Measurements from ENCODE around the gene TBC1D14.

Gene TBC1D14

DNA sequence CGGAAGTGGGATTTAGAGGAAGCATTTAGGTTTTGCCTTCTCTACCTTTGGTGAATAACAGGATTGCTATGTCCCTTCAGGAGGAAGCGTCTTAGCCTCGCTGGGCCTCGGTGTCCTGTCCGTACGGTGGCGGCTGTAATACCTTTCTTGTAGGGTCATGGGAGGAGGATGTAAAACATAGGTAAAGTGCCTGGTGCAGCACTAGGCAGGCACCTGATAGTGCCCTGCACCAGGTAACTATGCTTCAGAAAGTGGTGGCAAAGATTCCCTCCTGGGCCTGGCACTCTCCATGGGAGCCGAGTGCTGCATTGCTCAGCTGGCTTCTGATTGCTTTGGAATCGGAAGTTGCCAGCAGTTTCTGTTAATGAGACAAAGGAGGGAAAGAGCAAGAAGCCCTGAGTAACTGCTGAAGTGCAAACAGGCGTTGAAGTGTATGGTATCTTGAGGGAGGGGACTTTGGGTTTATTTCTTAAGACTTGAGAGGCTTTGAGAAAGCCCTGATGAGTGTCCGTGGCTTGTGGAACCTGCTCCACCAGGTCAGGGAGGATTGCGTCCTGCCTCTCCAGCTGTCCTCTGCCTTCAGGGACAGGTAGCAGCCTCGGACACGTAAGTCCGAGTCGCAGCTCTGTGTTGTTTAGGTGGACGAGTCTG lies 45.8 kb downstream of the TBC1D14 start:
- no peak for DNase-seq

DNA sequence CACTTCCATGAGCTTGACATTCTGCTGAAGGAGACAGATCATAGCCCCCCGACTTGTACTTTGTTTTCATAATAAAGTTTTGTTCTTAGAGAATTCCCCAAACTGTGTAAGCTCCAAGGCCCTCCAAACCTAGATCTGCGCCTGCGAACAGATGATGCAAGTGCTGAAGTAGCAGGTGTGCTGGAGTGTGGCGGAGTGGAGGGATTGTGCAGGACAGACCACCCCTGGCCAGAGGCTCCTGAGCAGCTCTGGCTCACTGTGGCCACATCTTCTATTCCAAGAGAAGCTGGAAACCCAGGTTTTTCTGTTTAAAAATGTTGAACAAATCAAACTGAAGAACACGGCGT lies 46.4 kb downstream of the TBC1D14 start:
- no peak for DNase-seq

GRCh38 chr4:6956434-6957147 lies 47.0 kb downstream of the TBC1D14 start:
- DNase-seq: no peak

- no peak for DNase-seq
These were observed 47.5 kb downstream of the TBC1D14 start for GRCh38 chr4:6957148-6957520.

DNA sequence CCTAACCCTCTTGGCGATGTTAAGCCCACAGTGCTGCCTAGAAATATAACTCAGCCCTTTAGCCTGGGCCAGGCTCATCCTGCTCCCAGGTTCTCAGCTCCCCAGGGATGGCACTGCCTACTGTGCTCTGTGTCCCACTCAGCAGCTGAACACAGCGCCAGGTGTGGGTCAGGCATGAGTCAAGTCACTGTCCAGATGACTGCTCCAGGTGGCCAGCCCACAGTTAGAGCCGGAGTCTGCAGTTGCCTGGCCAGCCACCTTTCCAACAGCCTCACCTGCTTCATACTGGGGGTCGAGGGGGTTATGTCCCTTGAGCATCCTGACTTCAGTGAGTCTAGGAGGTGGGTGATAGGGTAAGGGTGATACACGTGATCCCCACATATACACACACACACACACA lies 48.4 kb downstream of the TBC1D14 start:
- no peak for DNase-seq

- no peak for DNase-seq
These were observed 49.6 kb downstream of the TBC1D14 start for GRCh38 chr4:6959261-6959660.

DNA sequence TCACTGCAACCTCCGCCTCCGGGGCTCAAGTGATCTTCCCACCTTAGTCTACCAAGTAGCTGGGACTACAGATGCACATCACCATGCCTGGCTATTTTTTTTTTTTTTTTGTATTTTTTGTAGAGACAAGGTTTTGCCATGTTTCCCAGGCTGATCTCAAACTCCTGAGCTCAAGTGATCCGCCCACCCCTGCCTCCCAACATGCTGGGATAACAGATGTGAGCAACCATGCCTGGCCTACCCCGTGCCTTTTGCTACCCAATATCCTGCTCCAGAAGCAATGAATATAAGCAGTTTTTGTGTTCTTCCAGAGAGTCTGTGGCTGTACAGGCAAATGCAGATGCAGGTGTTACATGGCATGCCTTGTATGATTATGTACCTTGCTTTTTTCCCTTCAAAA lies 50.5 kb downstream of the TBC1D14 start:
- DNase-seq: no peak

DNA sequence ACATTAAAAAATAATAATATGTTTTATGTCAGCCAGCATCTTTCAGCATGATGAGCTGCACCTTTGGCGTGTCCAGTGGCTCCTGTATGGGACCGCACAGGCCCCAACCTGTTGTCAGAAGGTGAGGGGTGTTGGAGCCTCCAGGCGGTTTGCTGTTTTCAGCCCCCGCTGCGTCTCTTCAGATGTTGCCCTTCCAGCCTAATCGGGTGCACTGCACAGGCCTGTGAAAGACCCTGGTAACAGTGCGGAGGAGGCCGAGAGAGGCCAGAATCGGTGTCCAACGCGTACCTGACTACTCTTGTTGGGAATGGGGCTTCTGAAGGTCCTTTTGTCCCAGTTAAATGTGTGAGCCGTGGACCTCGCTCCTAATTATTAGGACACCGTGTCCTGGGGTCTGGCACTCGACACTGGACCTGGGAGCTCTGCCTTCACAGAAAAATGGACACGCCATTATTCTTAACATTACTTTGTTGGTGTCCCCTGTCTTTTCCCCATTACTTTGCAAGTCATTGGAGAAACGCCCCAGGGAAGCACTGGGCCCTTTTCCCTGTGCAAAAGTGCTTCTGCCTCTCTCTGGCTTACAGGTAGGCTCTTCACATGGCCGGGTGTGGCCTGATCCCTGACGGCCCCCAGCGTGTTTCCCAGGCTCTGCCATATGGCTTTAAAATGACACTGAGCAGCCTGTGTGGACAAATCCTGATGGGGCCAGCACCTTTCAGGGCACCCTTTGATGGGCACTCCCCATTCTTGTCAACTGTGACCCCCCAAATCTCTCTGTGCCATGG lies 51.2 kb downstream of the TBC1D14 start:
- DNase-seq: no peak

GRCh38 chr4:6961496-6962210 lies 52.0 kb downstream of the TBC1D14 start:
- DNase-seq: no peak

DNA sequence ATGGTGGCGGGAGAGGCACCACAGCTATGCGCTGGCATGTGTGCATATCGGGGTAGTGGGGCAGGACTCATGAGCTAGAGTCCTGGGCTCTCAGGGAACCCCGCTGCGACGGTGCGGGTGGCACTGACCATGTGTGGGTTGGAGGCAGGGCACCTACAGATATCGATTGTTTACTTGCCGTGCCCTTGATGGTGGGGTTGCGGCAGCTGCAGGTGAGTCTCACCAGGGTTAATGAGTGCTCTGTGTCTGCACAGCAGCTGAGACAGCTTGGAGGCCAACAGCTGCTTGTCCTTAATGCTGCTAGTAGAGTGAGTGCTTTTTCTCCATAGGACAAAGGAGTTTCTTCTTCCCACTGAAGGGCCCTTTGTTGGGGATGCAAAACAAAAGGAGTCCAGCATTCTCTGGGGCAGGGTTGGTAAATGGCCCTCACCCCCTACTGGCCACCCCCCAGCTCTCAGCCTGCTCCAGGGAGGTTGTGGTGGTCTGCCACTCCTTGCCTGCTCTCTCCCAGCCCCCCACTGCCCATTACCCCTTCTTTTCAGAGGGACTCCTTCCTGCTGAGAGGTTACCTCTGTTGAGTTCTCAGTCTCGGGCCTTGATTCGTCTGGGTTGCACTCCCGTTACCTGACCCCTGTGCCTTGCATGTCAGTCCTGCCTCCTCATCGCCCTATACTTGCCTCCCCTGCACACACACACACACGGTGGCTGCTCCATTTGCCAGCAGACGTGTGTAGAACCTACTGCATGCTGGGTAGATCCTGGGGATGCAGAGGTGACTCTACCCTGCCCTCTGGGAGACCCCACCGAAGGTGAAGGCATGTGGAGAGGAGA lies 52.8 kb downstream of the TBC1D14 start:
- no peak for DNase-seq

DNA sequence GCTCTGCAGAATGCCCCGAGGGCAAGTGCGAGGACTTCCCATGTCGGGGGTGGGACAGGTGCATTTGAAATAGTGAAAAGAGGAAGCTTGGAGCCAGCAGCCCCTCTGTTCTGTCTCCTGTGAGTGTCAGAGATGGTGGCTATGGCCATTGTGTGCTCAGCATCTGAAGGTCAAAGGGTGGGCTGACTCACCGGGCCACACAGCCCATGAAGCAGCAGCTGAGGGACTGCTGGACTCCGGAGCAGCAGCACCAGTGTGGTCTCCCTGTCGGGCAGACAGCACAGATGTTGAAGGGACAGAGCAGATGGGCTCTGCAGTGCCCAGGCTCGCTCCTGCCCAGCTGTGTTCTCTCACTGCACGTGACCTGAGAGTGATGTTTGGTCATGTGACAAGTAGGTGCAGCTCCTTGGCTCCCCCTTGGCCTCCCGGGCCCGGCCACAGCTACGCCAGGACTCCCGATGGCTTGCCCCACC lies 53.5 kb downstream of the TBC1D14 start:
- no peak for DNase-seq

DNA sequence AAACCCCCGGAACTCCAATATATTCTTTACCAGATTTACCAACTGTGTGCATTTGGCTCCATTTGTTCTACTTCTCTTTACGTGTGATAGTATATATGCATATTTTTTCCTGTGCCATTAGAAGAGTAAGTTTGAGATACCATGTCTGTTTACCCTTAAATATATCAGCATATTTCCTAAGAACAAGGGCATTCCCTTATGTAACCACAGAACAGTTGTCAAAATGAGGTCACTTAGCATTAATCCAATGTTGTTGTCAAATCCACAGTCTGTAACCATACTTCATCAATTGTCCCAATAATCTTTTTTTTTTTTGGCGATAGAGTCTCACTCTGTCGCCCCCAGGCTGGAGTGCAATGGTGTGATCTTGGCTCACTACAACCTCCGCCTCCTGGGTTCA lies 55.2 kb downstream of the TBC1D14 start:
- DNase-seq: no peak

GRCh38 chr4:6965329-6965728 lies 55.7 kb downstream of the TBC1D14 start:
- DNase-seq: no peak

DNA sequence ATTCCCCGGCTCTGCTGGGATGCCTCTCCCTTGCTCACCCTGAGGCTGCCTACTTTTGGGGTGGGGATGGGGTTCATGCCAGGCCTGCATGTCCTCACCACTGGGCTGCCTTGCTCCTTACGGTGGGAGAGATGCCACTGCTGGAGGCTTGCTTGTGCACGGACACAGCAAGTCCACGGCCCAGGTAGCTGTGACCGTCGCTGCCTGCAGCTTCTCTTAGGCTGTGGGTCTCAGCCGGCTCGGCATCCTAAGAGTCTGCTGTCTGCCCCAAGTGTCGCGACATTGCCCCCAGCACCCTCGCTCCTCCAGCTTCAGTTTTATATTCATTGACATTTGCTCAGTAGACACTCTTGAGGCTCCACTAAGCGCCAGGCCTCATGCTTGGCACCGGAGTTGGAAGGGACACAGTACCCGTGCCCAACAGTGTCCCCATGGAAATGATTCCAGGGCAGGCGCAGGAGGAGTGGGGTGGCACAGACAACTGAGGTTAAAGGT lies 58.3 kb downstream of the TBC1D14 start:
- DNase-seq: no peak

DNA sequence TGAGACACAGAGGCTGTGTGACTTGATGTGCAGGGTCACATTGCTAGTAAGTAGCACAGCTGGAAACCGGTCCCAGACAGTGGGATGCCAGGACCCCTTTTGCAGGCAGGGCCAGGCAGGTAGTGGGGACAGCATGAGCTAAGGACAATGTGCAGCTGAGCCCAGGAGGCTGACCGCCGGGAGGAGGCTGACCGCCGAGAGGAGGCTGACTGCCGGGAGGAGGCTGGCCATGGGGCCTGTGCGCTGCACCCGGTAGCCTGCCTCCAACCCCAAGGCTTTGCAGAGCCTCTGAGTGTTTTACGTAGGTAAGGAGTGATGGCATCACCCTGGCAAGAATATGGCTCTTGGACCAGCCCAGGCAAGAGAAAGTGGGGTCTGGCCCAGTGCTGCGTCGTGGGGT lies 58.9 kb downstream of the TBC1D14 start:
- no peak for DNase-seq

- no peak for DNase-seq
These were observed 60.5 kb downstream of the TBC1D14 start for GRCh38 chr4:6969826-6970800.

GRCh38 chr4:6971536-6972374 lies 62.1 kb downstream of the TBC1D14 start:
- DNase-seq: no peak

GRCh38 chr4:6972375-6972650 lies 62.7 kb downstream of the TBC1D14 start:
- DNase-seq: no peak

DNA sequence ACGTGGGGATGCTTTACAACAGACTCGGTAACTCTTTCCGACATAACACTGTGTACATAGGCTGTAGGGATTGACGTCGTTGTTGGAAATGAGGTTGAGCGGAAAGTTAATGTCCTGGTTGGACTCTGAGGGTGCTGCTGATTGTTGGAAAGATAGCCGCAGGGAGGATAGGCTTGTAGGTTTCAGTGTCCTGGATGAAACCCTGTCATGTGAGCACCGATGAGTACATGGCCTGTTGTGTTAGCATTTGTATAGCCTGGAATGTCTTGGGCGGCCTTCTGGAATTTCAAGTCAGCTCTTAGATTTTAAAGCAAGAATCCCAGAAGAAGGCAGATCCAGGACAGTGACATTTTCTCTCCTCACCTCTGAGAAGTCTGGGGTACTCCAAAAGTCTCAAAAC lies 63.3 kb downstream of the TBC1D14 start:
- DNase-seq: no peak

DNA sequence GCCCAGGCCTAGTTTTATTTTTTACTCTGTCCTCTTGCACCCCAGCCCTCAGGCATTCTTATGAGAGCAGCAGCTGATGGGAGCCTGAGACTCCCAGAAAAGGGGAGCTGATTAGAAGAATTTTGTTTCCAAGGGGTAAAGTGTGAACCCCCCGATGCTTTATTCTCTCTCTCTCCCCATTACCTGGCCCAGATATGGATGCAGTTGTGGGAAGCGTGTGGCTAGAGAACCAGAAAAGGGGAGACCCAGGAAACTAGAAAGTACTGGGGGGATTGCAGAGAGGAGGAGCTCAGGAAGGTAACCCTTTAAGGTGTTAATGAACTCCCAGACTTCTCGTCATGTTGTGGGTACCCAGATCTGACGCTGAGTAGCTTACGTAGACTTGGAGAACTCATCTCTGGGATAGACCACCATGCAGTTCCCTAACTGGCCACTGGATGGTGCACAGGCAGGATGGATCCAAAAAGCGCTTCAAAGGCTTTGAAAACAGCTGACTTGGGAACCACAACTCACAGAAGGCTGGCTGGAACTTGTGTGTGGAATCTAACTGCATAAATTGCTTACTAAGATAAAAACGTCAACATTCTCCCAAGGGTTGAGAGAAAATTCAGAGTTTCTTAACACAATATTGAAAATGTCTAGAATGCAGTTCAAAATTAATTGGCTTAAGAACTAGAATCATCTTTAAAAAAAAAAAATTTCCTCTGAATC lies 64.7 kb downstream of the TBC1D14 start:
- no peak for DNase-seq

All from cortex of kidney (tissue), 1 donor.